WTC11 (cell line): ENCODE measurements around the gene SEPTIN3.

Experiments used
- CREB1 ChIP-seq: sonication (generic); formaldehyde crosslinking; IDR thresholded peaks from 2 replicates; pipeline ENCODE4 v1.8.0; 2023; ENCODE audit warnings: mild to moderate bottlenecking, missing genetic modification reagents
- ESRRA ChIP-seq: sonication (generic); formaldehyde crosslinking; IDR thresholded peaks from 2 replicates; pipeline ENCODE4 v1.8.1; 2022; ENCODE audit warnings: mild to moderate bottlenecking, missing genetic modification reagents, borderline replicate concordance
- ETV6 ChIP-seq: sonication (generic); formaldehyde crosslinking; IDR thresholded peaks from 2 replicates; pipeline ENCODE4 v1.8.1; 2022; ENCODE audit warnings: mild to moderate bottlenecking, missing genetic modification reagents
- FOXJ3 ChIP-seq: sonication (generic); formaldehyde crosslinking; IDR thresholded peaks from 2 replicates; pipeline ENCODE4 v1.9.0; 2021; ENCODE audit warnings: missing genetic modification reagents, mild to moderate bottlenecking, borderline replicate concordance
- GABPB1 ChIP-seq: sonication (generic); formaldehyde crosslinking; IDR thresholded peaks from 2 replicates; pipeline ENCODE4 v1.8.1; 2023; ENCODE audit warnings: mild to moderate bottlenecking, missing genetic modification reagents
- MXD4 ChIP-seq: fragments of 250-450 bp; sonication (Bioruptor Pico); IDR thresholded peaks from 2 replicates; pipeline ENCODE4 v1.8.0; 2021; ENCODE audit warnings: mild to moderate bottlenecking, moderate library complexity, borderline replicate concordance
- NR1H2 ChIP-seq: sonication (generic); formaldehyde crosslinking; IDR thresholded peaks from 2 replicates; pipeline ENCODE4 v1.9.0; 2021; ENCODE audit warnings: mild to moderate bottlenecking, moderate library complexity, missing genetic modification reagents
- TF ChIP-seq, protein P1 (sequence below): sonication (generic); formaldehyde crosslinking; IDR thresholded peaks from 2 replicates; pipeline ENCODE4 v1.8.1; 2022; ENCODE audit warnings: missing genetic modification reagents, borderline replicate concordance
- TF ChIP-seq, protein P2 (sequence below): fragments of 200-600 bp; IDR thresholded peaks from 2 replicates; pipeline ENCODE4 v1.8.0; 2022; ENCODE audit warnings: antibody characterized with exemption
- TF ChIP-seq, protein P3 (sequence below): sonication (generic); formaldehyde crosslinking; IDR thresholded peaks from 2 replicates; pipeline ENCODE4 v1.8.0; 2022; ENCODE audit warnings: mild to moderate bottlenecking, missing genetic modification reagents
- TF ChIP-seq, protein P4 (sequence below): sonication (generic); formaldehyde crosslinking; IDR thresholded peaks from 2 replicates; pipeline ENCODE4 v1.8.0; 2022; ENCODE audit warnings: mild to moderate bottlenecking, missing genetic modification reagents

DNA sequence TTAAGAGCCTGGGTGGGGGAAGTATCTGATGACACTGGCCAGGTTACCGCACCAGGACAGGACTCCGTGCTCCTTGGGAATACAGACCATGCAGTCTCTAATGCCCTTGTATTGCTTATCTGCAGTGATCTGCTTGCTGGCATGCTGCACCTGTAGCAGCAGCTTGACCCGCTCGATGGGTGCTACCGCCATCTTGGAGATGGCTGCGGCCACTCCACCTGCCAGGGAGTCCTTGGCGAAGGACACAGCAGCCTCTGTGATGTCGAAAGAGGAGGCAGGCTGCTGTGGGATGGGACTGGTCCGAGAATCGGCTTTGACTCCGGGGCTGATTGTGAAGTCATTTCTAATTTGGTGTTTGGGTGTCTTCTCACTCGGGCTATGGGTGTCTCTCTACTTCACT, 32.5 kb downstream of the SEPTIN3 start:
- TF ChIP-seq MXD4 (CRISPR knock-in tag), result no peak
- TF ChIP-seq, protein P1, sequence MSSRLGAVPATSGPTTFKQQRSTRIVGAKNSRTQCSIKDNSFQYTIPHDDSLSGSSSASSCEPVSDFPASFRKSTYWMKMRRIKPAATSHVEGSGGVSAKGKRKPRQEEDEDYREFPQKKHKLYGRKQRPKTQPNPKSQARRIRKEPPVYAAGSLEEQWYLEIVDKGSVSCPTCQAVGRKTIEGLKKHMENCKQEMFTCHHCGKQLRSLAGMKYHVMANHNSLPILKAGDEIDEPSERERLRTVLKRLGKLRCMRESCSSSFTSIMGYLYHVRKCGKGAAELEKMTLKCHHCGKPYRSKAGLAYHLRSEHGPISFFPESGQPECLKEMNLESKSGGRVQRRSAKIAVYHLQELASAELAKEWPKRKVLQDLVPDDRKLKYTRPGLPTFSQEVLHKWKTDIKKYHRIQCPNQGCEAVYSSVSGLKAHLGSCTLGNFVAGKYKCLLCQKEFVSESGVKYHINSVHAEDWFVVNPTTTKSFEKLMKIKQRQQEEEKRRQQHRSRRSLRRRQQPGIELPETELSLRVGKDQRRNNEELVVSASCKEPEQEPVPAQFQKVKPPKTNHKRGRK (CRISPR knock-in tag), result no peak
- no peak for TF ChIP-seq GABPB1 (CRISPR knock-in tag)
- TF ChIP-seq, protein P2, sequence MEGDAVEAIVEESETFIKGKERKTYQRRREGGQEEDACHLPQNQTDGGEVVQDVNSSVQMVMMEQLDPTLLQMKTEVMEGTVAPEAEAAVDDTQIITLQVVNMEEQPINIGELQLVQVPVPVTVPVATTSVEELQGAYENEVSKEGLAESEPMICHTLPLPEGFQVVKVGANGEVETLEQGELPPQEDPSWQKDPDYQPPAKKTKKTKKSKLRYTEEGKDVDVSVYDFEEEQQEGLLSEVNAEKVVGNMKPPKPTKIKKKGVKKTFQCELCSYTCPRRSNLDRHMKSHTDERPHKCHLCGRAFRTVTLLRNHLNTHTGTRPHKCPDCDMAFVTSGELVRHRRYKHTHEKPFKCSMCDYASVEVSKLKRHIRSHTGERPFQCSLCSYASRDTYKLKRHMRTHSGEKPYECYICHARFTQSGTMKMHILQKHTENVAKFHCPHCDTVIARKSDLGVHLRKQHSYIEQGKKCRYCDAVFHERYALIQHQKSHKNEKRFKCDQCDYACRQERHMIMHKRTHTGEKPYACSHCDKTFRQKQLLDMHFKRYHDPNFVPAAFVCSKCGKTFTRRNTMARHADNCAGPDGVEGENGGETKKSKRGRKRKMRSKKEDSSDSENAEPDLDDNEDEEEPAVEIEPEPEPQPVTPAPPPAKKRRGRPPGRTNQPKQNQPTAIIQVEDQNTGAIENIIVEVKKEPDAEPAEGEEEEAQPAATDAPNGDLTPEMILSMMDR, result no peak
- TF ChIP-seq ETV6, result no peak
- no peak for TF ChIP-seq CREB1 (CRISPR knock-in tag)
- TF ChIP-seq, protein P3, sequence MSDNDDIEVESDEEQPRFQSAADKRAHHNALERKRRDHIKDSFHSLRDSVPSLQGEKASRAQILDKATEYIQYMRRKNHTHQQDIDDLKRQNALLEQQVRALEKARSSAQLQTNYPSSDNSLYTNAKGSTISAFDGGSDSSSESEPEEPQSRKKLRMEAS (CRISPR knock-in tag), result no peak
- TF ChIP-seq, protein P4, sequence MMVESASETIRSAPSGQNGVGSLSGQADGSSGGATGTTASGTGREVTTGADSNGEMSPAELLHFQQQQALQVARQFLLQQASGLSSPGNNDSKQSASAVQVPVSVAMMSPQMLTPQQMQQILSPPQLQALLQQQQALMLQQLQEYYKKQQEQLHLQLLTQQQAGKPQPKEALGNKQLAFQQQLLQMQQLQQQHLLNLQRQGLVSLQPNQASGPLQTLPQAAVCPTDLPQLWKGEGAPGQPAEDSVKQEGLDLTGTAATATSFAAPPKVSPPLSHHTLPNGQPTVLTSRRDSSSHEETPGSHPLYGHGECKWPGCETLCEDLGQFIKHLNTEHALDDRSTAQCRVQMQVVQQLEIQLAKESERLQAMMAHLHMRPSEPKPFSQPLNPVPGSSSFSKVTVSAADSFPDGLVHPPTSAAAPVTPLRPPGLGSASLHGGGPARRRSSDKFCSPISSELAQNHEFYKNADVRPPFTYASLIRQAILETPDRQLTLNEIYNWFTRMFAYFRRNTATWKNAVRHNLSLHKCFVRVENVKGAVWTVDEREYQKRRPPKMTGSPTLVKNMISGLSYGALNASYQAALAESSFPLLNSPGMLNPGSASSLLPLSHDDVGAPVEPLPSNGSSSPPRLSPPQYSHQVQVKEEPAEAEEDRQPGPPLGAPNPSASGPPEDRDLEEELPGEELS, result no peak
- no peak for TF ChIP-seq ESRRA
- TF ChIP-seq FOXJ3 (CRISPR knock-in tag), result no peak
- no peak for TF ChIP-seq NR1H2
